Activated T-cell treated with anti-CD3 and anti-CD28 coated beads for 24 hours (primary cell): Measurements from ENCODE around the gene H2AZ2.
"Not testable (repeated sequence)": the region's sequence is repeated elsewhere in the genome, so short reads cannot be mapped to it uniquely, and the experiment has no call there.

ENCODE experiments used
- DNase-seq: peaks from one replicate; pipeline ENCODE4 v3.0.0-alpha.2; 2020; ENCODE audit warnings: low read depth

H2AZ2 gene

DNA sequence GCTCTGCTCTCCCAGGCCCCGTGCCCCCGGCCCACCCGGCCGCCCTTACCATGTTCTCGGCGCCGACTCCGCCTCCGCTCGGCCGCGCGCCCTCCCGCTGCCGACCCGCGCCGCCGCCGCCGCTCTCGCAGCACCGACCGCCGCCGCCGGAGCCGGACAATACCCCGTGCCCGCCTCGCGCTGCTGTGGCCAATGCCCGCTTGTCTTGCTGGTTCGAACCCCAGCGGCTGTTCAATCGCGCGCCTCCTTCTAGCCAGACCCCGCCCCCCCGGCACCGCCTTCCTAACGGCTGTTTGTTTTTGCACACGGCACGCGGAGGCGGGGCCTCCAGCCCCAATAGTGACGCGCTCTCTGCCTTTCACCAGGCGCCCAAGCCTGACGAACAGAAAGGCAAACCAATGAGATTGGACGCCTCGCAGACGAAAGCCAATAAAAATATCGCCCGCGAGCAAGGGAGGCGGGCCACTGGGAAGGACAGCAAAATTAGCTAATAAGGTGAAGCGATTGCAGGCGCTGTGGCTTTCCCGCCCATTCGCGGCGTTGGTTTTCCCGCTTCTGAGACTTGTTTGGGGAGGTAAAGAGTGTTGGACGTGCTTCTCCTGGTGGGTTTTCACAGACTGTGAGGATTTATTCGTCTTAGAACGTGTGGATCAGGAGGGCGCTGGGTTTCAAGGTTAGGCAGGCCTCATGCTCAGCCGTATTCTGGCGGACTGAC is at the start of gene H2AZ2:
TSS of gene H2AZ2 (minus strand) at position 168 of the 715 bp plus-strand sequence. CDS start at position 52, 116 bp downstream.
- DNase-seq = peak; percentile 100

- no peak for DNase-seq
These were observed 49.4 kb upstream of the H2AZ2 start for GRCh38 chr7:44897309-44897708.

DNA sequence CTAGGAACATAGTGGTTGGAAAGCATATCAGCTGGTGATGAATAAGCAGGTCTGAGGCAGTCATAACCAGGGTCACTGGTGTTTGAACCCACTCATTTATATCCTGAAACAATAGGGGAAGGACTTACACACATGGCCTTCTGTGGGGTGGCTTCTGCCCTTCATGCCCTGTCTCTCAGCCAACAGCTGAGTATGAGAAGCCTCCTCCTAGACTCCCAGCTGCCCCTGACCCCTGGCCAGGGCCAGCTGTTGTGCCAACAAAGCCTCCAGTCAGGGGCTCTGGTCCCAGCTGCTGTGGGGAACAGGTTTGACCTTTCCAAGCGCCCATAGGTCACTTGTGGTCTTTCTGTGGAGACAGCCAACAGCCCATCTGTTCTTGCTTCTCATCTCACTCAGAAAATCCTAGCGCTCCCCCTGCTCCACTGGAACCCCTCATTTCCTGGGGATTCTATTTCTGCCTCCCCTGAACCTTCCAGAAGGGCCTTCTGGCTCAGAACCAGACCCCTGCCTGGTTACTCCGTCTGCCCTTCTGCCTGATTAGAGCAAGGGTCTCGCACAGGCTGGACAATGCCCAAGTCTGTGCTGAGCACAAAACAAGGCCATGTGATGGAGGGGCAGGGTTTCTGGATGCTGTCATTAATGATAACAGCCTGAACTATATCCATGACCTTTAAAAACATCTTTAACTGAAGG is 47.1 kb upstream of the H2AZ2 start:
- DNase-seq = no peak

GRCh38 chr7:44893710-44894234 is 45.9 kb upstream of the H2AZ2 start:
- no peak for DNase-seq

DNA sequence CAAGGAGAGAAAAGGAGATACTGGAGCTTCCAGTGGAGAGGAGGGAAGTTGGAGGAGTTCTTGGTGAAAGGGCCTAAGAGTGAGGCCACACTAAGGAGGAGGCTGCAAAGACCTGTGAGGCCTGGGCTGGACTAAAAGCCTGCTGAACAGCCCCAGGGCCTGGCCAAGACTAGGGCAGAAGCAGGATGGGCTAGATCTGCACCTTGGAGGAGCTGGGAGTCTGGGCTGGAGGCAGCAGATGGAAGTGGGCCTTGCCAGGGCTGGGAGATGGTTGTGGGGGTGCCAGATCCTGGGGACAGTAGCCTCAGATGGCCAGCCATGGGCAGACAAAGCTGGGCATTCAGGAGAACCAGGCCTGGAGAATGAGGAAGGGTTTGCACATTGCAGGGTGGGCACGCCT is 43.9 kb upstream of the H2AZ2 start:
- DNase-seq = no peak

DNA sequence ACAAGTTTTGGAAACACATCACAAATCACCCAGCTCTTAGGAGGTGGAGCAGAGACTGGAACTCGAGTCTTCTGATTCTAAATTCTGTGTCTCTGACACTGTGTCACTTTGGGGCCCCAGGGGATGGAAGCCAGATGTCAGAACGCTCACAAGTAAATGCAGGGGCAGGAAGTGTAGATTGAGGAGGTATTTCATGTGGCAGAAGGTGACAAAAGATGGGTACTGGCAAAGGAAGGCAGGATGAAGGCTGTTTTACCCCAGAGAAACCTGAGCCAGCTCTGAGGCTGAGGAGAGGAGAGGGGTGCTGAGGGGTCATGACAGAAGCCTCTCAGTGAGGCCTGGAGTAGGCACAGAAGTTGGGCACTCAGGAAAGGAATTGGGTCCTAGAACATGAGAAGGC is 43.5 kb upstream of the H2AZ2 start:
- DNase-seq = peak; percentile 11

GRCh38 chr7:44889086-44889781 is 41.3 kb upstream of the H2AZ2 start:
- DNase-seq = no peak

DNA sequence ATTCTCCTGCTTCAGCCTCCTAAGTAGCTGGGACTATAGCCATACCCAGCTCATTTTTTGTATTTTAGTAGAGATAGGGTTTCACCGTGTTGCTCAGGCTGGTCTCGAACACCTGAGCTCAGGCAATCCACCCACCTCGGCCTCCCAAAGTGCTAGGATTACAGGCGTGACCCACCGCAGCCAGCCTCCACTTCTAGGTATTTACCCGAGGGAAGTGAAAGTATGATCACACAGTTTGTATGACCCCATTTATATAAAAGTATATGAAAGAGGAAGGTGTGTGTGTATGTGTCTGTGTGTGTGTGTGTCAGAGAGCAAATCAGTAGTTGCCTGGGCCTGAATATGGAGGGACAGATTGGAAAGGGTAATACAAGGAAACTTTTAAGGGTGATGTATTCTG is 39.4 kb upstream of the H2AZ2 start:
- no peak for DNase-seq

GRCh38 chr7:44885394-44886317 is 37.8 kb upstream of the H2AZ2 start, which contains the start of gene PURB:
TSS of gene PURB (minus strand) at chr7:44885530. CDS start at chr7:44885348, 182 bp downstream.
- peak; percentile 94 for DNase-seq

GRCh38 chr7:44884621-44885393 is 36.9 kb upstream of the H2AZ2 start:
- DNase-seq = peak; percentile 16

- no peak for DNase-seq
These were observed 36.2 kb upstream of the H2AZ2 start for GRCh38 chr7:44883961-44884620.

DNA sequence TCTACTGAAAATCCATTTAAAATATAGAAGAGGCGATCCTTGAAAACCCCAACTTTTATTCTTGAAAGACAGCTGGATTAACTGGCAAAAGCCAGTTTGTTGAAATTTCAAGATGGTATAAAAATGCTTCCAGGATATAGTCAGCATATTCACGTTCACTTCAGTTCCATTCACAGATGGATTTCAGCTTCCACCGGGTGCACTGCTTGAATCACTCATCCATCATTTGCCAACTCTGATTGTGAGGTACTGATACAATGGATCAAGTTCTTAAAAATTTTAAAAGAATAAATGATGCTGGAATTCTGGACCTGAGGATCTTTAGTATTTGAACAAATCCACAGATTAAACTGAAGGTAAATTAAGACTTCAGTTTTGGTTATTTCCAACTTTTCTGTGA is 35.0 kb upstream of the H2AZ2 start:
- DNase-seq = no peak

GRCh38 chr7:44881610-44882009 is 33.7 kb upstream of the H2AZ2 start:
- DNase-seq = no peak

DNA sequence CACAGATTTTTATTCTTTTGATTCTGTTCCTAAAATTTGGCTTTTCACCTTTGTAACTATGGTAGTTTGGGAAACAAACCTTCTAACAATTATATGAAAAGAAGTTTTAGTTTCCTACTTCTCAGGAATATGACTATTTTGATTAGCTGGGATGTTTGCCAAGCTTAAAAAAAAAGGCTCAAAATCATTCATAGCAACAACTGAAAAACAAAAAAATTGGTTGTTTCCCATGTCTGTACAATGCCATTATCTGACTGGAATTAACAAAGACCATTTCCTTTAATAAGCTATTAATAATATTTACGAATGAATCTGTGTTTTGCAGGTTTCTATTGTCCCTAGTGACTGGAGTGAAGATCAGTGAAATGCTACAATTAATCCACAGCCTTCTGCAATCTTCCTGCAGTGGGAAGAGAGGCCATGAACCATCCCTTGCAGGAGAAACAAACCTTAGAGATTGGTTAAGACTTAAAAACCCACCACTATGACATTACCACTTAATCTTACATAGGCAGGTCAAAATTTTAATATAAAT is 33.2 kb upstream of the H2AZ2 start:
- DNase-seq = no peak

DNA sequence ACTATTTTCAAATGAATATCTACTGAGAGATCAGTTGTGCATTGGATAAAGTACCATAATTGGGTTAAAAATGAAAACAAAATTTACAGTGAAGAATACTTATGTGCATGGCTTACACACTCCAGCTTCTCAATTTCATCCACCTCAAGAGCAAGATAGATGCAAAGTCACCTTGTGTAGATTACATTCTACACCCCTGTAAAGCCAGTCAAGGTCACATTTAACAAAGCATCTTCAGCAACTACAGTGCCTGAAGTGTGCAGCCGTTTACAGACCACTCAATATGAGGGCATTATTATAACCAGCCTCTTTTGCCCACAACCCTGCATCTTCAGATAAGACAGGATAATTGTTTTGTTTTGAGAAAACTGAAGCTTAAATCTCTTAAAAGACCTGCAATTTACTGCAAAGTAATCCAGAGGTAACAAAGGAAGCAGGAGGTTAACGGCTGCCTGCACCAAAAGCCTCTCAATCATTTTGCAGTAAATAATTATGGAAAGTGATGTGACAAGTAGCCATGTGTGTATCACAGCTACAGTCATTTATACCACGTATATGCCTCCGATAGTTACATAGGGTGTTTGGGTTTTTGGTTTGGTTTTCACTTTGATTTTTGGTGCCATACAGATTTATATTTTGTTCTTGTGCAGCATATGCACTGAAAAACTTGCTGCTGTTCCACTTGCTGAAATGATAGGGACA is 32.6 kb upstream of the H2AZ2 start:
- DNase-seq = no peak

DNA sequence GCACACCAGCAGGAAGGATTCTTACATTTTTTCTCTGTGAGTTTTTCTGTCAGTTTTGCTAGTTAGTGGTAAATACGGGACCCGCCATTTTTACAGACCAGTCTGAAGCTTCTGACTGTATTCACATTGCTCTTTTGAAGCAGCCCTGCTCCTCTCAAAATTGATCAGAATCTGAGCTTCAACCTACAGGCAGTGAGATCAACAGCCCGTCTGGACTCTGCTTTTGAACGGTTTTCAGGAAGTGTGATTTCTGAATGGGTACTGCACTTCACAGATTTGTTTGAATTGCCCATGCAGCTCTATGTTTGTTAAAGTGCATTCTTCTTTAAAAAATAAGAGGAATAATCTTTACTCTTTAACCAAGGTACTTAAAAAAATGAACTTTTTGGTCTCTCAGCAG is 28.5 kb upstream of the H2AZ2 start:
- DNase-seq = no peak

DNA sequence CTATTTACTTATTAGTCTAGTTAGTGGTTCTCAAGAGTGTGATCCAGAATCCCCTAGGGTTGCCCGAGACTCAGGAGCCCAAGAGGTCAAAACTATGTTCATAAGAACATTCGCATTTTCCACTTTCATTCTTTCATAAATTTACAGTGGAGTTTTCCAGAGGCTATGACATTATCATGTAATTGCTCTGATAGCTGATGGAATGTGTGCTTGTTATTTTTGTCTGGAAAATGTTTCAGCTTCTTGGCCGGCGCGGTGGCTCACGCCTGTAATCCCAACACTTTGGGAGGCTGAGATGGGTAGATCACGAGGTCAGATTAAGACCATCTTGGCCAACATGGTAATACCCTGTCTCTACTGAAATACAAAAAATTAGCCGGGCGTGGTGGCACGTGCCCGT is 27.4 kb upstream of the H2AZ2 start:
- no peak for DNase-seq

GRCh38 chr7:44872787-44873186 is 24.9 kb upstream of the H2AZ2 start:
- DNase-seq = no peak

DNA sequence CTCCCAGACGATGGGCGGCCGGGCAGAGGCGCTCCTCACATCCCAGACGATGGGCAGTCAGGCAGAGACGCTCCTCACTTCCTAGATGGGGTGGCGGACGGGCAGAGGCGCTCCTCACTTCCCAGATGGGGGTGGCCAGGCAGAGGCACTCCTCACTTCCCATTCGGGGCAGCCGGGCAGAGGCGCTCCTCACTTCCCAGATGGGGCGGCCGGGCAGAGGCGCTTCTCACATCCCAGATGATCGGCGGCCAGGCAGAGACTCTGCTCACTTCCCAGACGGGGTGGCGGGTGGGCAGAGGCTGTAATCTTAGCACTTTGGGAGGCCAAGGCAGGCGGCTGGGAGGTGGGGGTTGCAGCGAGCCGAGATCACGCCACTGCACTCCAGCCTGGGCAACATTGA is 24.0 kb upstream of the H2AZ2 start:
- not testable (repeated sequence) for DNase-seq
